NCI-H510A treated with DMSO at 0.1 percent for 48 hours (cell line): ENCODE measurements around the gene CPHXL.

ENCODE experiments used
- DNase-seq: peaks from one replicate; lab custom pipeline; 2025; lab: John Stamatoyannopoulos, UW

Gene CPHXL

DNA sequence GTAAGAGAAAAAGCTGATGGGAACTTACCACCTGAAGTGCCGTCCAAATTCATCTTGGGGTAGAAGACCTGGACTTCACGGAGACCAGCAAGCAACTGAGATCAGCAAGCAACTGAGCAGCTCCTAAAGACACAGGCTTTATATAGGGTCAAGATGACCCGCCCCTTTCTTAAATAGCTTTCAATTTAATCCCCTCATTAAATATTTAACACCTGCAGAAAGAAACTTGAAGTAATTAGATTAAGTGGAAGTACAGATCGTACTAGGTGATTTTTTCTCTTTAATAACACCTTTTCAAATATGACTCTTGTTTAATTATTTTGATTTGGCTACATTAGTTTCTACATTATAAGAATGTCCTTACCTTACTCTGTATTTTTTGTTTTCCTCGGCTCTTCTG is at the start of gene CPHXL:
CPHXL (minus strand) TSS at position 101 of the 400 bp plus-strand sequence; CDS start at position 53, 48 bp downstream.
- DNase-seq: no peak

DNA sequence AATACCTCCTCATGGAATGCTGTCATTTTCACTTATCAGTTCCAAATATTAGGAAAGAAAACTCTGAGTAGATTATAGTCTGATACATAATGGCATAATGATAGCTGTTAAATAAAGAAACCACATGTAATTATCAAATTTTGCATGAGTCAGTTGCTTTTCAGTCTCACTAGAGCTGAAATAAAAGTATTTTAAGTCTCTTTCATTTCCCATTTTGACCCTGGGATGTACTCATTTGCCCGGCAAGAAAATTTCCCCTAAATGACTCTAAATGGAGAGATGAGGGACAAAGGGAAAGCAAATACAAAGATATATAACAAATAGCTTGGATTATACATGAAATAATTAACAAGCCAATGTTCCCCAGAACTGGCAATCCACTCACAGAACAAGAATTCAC is 47.9 kb upstream of the CPHXL start:
- no peak for DNase-seq

DNA sequence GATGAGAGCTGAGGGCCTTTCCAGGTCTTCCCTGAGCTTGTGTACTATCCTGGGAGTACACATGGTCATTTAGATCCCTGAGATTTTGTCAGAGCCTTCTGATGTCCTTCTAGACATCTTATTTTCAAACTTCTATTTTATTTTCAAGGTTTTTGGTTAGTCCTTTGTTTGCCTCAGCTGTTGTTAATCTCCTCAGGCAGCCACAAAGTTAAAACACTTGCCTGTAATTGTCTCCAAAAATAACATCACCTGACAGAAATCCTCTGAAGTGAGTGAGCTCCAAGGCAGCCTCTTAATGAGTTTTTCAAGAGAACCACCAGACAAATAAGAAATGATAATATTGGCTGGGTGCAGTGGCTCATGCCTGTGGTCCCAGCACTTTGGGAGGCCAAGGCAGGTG is 43.8 kb upstream of the CPHXL start:
- DNase-seq: no peak

DNA sequence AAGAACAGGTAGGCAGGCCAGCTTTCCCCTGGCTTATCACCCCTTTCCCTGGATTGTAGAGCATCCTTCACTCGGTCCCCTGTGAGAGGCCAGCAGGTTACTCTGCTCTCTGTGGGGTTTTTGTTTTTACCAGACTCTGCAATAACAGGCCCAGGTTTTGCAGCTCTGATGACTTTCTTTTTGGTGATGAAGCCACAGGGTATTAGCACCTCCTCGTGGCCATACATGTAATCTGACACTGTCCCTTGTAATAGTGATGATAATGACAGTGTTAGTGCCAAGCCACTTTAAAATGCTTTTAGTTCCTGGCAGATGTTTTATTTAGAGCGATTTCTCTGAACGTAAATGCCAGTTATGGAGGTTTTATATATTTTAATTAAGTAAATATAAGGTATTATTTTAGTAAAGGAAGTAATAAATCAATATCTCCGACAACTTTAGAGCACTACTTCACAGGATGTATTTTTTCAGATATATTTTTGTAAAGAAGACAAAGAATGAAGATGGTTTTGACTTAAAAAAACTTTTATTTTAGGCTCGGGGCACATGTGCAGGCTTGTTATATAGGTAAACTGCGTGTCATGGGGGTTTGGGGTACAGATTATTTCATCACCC is 38.0 kb upstream of the CPHXL start:
- peak; percentile 10 for DNase-seq

- DNase-seq: no peak
These were observed 36.9 kb upstream of the CPHXL start for GRCh38 chr16:75763204-75763603.

- no peak for DNase-seq
These were observed 36.5 kb upstream of the CPHXL start for GRCh38 chr16:75762746-75763145.

DNA sequence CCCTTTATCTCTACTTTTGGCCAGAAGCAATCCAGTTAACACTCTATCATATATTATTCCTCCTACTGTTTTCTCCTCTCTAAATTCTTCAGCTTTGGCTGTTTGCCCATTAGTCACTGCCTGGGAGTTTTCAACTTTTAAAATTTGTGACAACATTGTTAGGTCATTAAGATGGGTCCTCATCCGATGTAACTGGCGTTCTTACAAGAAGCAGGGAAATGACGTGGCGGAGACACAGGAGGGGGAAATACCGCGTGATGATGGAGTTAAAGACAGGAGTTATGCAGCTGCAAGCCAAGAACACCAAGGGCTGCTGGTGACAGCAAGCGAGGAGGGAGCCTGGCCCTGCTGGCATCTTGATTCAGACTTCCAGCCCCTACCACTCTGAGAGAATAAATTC is 34.8 kb upstream of the CPHXL start:
- no peak for DNase-seq

GRCh38 chr16:75760018-75760519 is 33.8 kb upstream of the CPHXL start:
- no peak for DNase-seq

GRCh38 chr16:75758215-75758614 is 31.9 kb upstream of the CPHXL start:
- no peak for DNase-seq

DNA sequence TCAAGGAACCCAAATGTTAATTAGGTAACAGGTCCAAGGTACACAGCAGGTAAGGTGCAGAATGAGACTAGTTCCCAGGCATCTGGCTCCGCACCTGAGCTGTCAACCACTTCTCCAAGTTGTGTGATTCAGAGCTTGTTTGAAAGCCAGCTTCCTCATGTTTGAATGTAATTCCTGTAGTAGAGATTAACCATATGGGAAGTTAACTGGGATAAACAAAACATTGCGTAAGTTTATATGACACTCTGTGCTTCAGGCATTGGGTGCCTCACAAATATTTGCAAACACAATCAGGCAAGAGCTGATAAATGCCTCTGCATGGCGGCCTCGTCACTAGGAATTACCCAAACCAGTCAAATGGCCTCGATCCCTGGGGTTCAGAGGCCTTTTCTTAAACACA is 27.9 kb upstream of the CPHXL start:
- DNase-seq: no peak

GRCh38 chr16:75750528-75750927 is 24.2 kb upstream of the CPHXL start:
- DNase-seq: no peak

GRCh38 chr16:75746359-75746758 is 20.1 kb upstream of the CPHXL start:
- DNase-seq: no peak

GRCh38 chr16:75745823-75746222 is 19.5 kb upstream of the CPHXL start:
- DNase-seq: no peak

DNA sequence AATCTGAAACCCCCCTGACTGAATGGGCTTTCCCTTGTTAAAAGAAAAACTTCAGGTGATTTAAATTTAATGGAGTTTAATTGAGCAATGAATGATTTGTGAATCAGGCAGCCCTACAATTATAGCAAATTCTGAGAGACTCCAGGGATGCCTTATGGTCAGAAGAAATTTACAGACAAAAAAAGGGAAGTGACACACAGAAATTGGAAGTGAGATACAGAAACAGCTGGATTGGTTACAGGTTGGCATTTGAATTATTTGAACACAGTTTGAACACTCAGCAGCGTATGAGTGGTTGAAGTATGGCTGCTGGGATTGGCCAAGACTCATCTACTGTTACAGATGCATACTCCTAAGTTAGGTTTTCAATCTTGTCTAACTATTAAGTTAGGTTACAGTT is 19.0 kb upstream of the CPHXL start:
- DNase-seq: no peak

GRCh38 chr16:75742424-75743047 is 16.2 kb upstream of the CPHXL start:
- DNase-seq: no peak

DNA sequence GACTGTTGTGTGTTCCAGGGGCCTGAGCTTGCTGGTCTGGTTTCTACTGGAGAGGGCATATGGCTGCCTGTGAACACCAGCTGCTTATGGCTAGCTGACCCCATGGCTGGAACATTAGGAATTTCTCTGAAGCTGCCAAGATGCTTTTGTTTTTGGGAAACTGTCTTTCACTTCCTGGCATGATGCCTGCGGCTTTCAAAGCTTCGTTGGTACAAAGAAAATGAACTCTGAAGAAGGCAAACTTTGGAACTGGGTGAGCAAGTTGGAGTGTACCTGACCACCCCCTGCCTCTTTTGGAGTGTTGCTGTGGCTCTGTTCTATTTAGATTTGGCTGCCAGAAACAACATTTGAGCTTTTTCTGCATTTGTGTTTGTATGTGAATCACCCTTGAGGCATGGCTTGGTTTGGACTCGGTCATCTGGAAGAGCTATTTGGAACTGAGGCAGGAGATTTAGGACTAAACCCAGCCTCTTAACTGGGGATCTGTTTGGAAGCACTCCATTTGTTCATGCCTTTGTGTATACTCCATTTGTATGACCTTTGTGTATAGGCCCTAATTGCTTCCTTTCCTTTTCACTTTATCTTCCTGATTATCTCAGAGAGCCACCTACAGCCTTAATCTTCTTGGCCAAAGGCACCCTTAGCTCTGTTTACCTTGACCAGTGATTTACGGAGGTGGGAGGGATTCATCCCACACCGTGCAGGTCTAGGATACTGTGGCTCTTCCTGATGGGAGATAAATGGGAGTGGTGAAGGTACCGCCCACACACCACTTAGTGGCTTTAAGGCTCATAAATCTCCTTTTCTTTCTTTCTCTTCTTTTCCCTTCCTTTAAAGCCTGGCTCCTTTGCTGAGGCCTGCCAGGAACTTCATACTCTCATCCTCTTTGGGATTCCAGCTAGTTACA is 7.3 kb upstream of the CPHXL start:
- no peak for DNase-seq

DNA sequence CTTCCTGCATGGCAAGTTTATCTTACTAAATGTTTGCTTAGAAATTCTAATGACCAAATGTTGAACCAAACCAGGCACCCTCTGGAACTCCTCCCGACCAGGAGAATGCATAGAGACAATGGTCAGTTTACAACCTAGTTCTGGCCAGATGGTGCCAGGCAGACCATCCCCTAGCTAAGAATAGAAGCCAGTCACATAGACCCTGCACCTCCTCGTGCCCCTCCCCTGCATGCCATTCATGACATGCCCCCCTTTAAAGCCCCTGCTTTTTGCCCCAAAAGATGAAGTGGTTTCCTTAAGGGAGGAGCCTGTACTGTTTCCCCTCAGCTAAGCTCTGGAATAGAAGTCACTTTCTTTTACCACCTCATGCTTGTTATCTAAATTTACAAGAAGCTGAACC is 6.6 kb upstream of the CPHXL start:
- DNase-seq: no peak

- DNase-seq: no peak
These were observed 931 bp upstream of the CPHXL start for GRCh38 chr16:75727221-75727620.

DNA sequence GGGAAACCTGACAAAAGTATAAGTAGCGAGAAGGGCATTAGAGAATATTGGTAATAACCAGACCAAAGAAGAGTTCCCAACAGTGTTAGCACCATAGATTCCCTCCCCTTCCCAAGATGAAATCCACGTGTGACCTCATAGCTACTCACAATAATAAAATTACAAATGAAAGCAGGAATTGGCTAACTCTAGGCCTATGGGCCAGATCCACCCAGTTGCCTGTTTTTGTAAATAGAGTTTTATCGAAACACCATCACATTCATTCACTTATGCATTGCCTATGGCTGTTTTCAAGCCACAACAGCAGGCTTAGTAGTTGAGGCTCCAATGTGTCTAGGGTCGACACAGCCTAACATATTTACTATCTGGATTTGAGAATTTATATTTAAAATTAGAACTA is 7.8 kb downstream of the CPHXL start:
- DNase-seq: no peak

GRCh38 chr16:75714661-75715060 is 11.6 kb downstream of the CPHXL start:
- no peak for DNase-seq

DNA sequence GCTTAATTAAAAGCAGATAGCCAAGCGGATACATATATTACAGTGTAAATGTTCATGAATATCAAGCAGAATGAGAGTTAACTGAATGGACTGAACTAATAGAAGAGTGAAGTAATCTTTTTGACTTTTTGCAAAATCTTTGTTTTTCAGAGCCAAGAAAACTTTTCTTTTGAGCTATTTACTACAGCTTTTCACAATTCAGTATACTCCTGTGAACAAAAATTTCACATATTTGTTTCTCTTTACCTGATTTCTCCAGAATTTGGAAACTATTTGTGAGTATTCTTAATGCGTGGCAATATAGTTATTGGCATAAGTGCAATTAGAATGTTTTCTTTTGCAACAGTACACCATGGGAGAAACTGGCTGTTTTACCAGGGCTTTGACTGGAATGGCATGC is 15.9 kb downstream of the CPHXL start:
- DNase-seq: no peak

GRCh38 chr16:75703306-75703705 is 23.0 kb downstream of the CPHXL start:
- DNase-seq: no peak

GRCh38 chr16:75702242-75702641 is 24.0 kb downstream of the CPHXL start:
- DNase-seq: no peak
